Natural killer cell (primary cell): Measurements from ENCODE around the gene ZNHIT2. TPM values are rescaled to one million over a fixed set of nuclear protein-coding genes. Genes with fewer than 3 reads are reported as not detected.

Experiments used
- ATAC-seq, 3 donors: fragments of 150-1000 bp in 2 of 3; fragments of 200-7000 bp in 1 of 3; cut with Tn5 transposase; 1 replicate in 1 of 3; 2 replicates in 2 of 3; pipeline ENCODE4 v1.10.0; 2021; ENCODE audit warnings: mild to moderate bottlenecking in 2 of 3, moderate library complexity in 2 of 3
- DNase-seq, 2 donors: peaks; one replicate each; pipeline versions ENCODE4 v3.0.0 to v3.0.0-alpha.2; 2013 to 2021; ENCODE audit warnings: mixed read lengths in 1 of 2
- H3K27ac ChIP-seq: one replicate; pipeline ENCODE4 v1.5.1; 2013; ENCODE audit warnings: mild to moderate bottlenecking, low read length
- H3K27me3 ChIP-seq: one replicate; pipeline ENCODE4 v1.6.1; 2013; ENCODE audit warnings: low read length; ENCODE audit not compliant: control insufficient read depth, insufficient read depth
- H3K36me3 ChIP-seq: one replicate; pipeline ENCODE4 v1.6.1; 2013; ENCODE audit warnings: low read length; ENCODE audit not compliant: control insufficient read depth, insufficient read depth
- H3K4me1 ChIP-seq: one replicate; pipeline ENCODE4 v1.6.1; 2013; ENCODE audit warnings: low read length; ENCODE audit not compliant: control insufficient read depth, insufficient read depth
- H3K4me3 ChIP-seq: one replicate; pipeline ENCODE4 v1.5.1; 2013; ENCODE audit warnings: low read length
- H3K9me3 ChIP-seq: one replicate; pipeline ENCODE4 v1.6.1; 2013; ENCODE audit warnings: low read length; ENCODE audit not compliant: control insufficient read depth, insufficient read depth
- H3K27ac Mint-ChIP-seq, 2 donors: one replicate each; pipeline ENCODE4 v1.8.0; 2022; ENCODE audit warnings: mild to moderate bottlenecking in 2 of 2, mixed read lengths in 2 of 2, moderate library complexity in 1 of 2
- H3K27me3 Mint-ChIP-seq, 2 donors: one replicate each; pipeline ENCODE4 v1.8.0; 2022; ENCODE audit warnings: low read depth in 2 of 2, mixed read lengths in 2 of 2
- H3K36me3 Mint-ChIP-seq: one replicate; pipeline ENCODE4 v1.8.0; 2022; ENCODE audit warnings: mixed read lengths
- H3K4me1 Mint-ChIP-seq, 2 donors: one replicate each; pipeline ENCODE4 v1.8.0; 2022; ENCODE audit warnings: mixed read lengths in 2 of 2
- H3K4me3 Mint-ChIP-seq: one replicate; pipeline ENCODE4 v1.8.0; 2022; ENCODE audit warnings: mild to moderate bottlenecking, moderate library complexity, mixed read lengths
- H3K9me3 Mint-ChIP-seq, 2 donors: one replicate each; pipeline ENCODE4 v1.8.0; 2022; ENCODE audit warnings: mixed read lengths in 2 of 2
- CTCF ChIP-seq: fragments of 200-600 bp; IDR thresholded peaks from one replicate; pipeline ENCODE4 v1.8.0; 2022; ENCODE audit warnings: antibody characterized with exemption
- WGBS: methylation state at CpG from one replicate; pipeline ENCODE4 v1.1.7; 2013; ENCODE audit warnings: missing lambda C conversion rate; ENCODE audit not compliant: insufficient coverage; 5-methylcytosine and 5-hydroxymethylcytosine counted together
- intact Hi-C: fragments of 100-400 bp; cut with micrococcal nuclease; formaldehyde crosslinking; loops from one replicate; pipeline ENCODE4 v1.14.2; 2022
- total RNA-seq, 4 donors: library from RNA; stranded (reverse); fragments of 120-200 nt in 1 of 4; gene quantifications; one replicate each; pipeline versions ENCODE4 v1.2.3 to v1.2.4, GENCODE V29; 2013 to 2022

Gene ZNHIT2
- total RNA-seq, 3 donors from 2014 or later (not counting 1 experiment from before 2014, with no cell fraction given), result 5.6 to 6.8 (median 6.1) TPM

GRCh38 chr11:65085446-65085845 is 32.1 kb downstream of the ZNHIT2 start:
- intact Hi-C loops, result loop anchor here (10.0 kb wide), 1 partner anchor 1259 kb away; the partner anchor contains the start of genes B4GAT1 and BRMS1
- DNase-seq, result no peak
- ATAC-seq, result no peak
- Histone ChIP-seq H3K27me3 (no peaks in the 10 kb centered on the region), H3K9me3 (no peaks in the 10 kb centered on the region), H3K4me1 (peaks cover 16% of the 10 kb centered on the region), H3K27ac (no peak overlapping the region), H3K4me3 (no peak overlapping the region), H3K36me3 (peaks cover 36% of the 10 kb centered on the region)
- TF ChIP-seq CTCF, result no peak
- Mint-ChIP-seq H3K4me3 (peak overlapping the region; percentile 94), H3K27me3 (no peaks in the 10 kb centered on the region), H3K36me3 (peaks cover 7% of the 10 kb centered on the region), H3K9me3 (no peaks in the 10 kb centered on the region), H3K4me1 (peaks cover 27 to 31% of the 10 kb centered on the region in 2 donors), H3K27ac (peak overlapping the region; percentile 98 to 100)
- 95% methylated on average over 4 of the region's 4 CpGs for WGBS

GRCh38 chr11:65084598-65085375 is 32.7 kb downstream of the ZNHIT2 start:
- Histone ChIP-seq H3K27ac (peak overlapping the region; percentile 96), H3K4me3 (peak overlapping the region; percentile 81), H3K36me3 (peaks cover 36% of the 10 kb centered on the region), H3K9me3 (no peaks in the 10 kb centered on the region), H3K27me3 (no peaks in the 10 kb centered on the region), H3K4me1 (peaks cover 16% of the 10 kb centered on the region)
- no peaks in the 10 kb centered on the region for H3K27me3 Mint-ChIP-seq
- peak overlapping the region; percentile 98 to 100 for H3K27ac Mint-ChIP-seq
- H3K9me3 Mint-ChIP-seq, result no peaks in the 10 kb centered on the region
- peak in 1 of 3 donors; percentile 15 for ATAC-seq
- peaks cover 7% of the 10 kb centered on the region for H3K36me3 Mint-ChIP-seq
- DNase-seq, result no peak
- WGBS, result 54% methylated on average over 23 of the region's 23 CpGs
- TF ChIP-seq CTCF, result no peak
- H3K4me3 Mint-ChIP-seq, result peak overlapping the region; percentile 94
- intact Hi-C loops, result loop anchor here (1.0 to 10.0 kb wide), 4 partner anchors 12 to 1260 kb away; partner anchors contain the start of genes B4GAT1, BRMS1, FAU and MRPL49
- peaks cover 27 to 31% of the 10 kb centered on the region in 2 donors for H3K4me1 Mint-ChIP-seq

GRCh38 chr11:65083834-65084597 is 33.5 kb downstream of the ZNHIT2 start, which contains the start of the genes CDCA5 and ZFPL1:
Gene CDCA5, minus strand, starts transcription at chr11:65084040. Its CDS starts 62 bp downstream, at chr11:65083978.
Gene ZFPL1, plus strand, starts transcription at chr11:65084222. Its CDS starts 477 bp downstream, at chr11:65084699.
- Histone ChIP-seq H3K27ac (peak within 1 kb of the TSS; percentile 96), H3K27me3 (no peaks in the 10 kb centered on the region), H3K4me3 (peak within 1 kb of the TSS; percentile 81), H3K9me3 (no peaks in the 10 kb centered on the region), H3K4me1 (peaks cover 16% of the 10 kb centered on the region), H3K36me3 (peaks cover 29% of the 10 kb centered on the region)
- H3K9me3 Mint-ChIP-seq, result no peaks in the 10 kb centered on the region
- peaks cover 27 to 31% of the 10 kb centered on the region in 2 donors for H3K4me1 Mint-ChIP-seq
- WGBS, result under 1% methylated on average over 79 of the region's 79 CpGs
- H3K27ac Mint-ChIP-seq, result peak within 1 kb of the TSS; percentile 98 to 100
- DNase-seq (peak; percentile 98 to 99), ATAC-seq (peak; percentile 90 to 93 (median 92))
- peaks cover 6% of the 10 kb centered on the region for H3K36me3 Mint-ChIP-seq
- intact Hi-C loops, result loop anchor here (1.0 to 10.0 kb wide), 4 partner anchors 12 to 1261 kb away; partner anchors contain the start of genes B4GAT1, BRMS1, FAU and MRPL49
- H3K27me3 Mint-ChIP-seq, result no peaks in the 10 kb centered on the region
- no peak for TF ChIP-seq CTCF
- peak within 1 kb of the TSS; percentile 94 for H3K4me3 Mint-ChIP-seq
